ENCODE data around the gene SPATA12.

- TF ChIP-seq, protein P1, sequence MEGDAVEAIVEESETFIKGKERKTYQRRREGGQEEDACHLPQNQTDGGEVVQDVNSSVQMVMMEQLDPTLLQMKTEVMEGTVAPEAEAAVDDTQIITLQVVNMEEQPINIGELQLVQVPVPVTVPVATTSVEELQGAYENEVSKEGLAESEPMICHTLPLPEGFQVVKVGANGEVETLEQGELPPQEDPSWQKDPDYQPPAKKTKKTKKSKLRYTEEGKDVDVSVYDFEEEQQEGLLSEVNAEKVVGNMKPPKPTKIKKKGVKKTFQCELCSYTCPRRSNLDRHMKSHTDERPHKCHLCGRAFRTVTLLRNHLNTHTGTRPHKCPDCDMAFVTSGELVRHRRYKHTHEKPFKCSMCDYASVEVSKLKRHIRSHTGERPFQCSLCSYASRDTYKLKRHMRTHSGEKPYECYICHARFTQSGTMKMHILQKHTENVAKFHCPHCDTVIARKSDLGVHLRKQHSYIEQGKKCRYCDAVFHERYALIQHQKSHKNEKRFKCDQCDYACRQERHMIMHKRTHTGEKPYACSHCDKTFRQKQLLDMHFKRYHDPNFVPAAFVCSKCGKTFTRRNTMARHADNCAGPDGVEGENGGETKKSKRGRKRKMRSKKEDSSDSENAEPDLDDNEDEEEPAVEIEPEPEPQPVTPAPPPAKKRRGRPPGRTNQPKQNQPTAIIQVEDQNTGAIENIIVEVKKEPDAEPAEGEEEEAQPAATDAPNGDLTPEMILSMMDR (IDR thresholded peaks at IDR 0.05) = no peak
- no peak for TF ChIP-seq POLR2A (IDR thresholded peaks at IDR 0.05)
Measured at GRCh38 chr3:57052662-57053061, 7.8 kb upstream of the SPATA12 start.

All from testis (tissue), 2 donors.